GM20431 (cell line): Measurements from ENCODE around the gene THEM4.

Experiments
- in situ Hi-C: fragments of 300-500 bp; cut with MseI, MboI; formaldehyde crosslinking; loops from one replicate; pipeline ENCODE4 v1.15.0; 2020; ENCODE audit warnings: low sequenced_read_pairs; ENCODE audit not compliant: unreplicated experiment

Gene THEM4

GRCh38 chr1:151825204-151825603 lies 84.1 kb downstream of the THEM4 start:
- in situ Hi-C loops, result no loop called here
